Skeletal muscle satellite cell (primary cell): Measurements from ENCODE around the gene SCAP.
"Not testable (repeated sequence)": the region's sequence is repeated elsewhere in the genome, so short reads cannot be mapped to it uniquely, and the experiment has no call there.

Source experiments
- H3K27me3 ChIP-seq: 2 replicates; pipeline ENCODE4 v1.7.0; 2013; ENCODE audit warnings: low read length; ENCODE audit not compliant: control insufficient read depth, insufficient read depth
- H3K36me3 ChIP-seq: 2 replicates; pipeline ENCODE4 v1.7.0; 2013; ENCODE audit warnings: mild to moderate bottlenecking, control low read depth, low read length; ENCODE audit not compliant: insufficient read depth
- H3K4me1 ChIP-seq: 2 replicates; pipeline ENCODE4 v1.7.0; 2013; ENCODE audit warnings: low read length; ENCODE audit not compliant: control insufficient read depth, insufficient read depth
- H3K4me2 ChIP-seq: 2 replicates; pipeline ENCODE4 v1.7.0; 2013; ENCODE audit warnings: mild to moderate bottlenecking, low read length
- H3K4me3 ChIP-seq: 2 replicates; pipeline ENCODE4 v1.7.0; 2013; ENCODE audit warnings: low read length
- H3K9ac ChIP-seq: 2 replicates; pipeline ENCODE4 v1.7.0; 2013; ENCODE audit warnings: mild to moderate bottlenecking, low read depth, low read length, moderate library complexity
- H3K9me3 ChIP-seq: replicated peaks from 2 replicates; pipeline ENCODE4 v1.7.0; 2013; ENCODE audit warnings: mild to moderate bottlenecking, control low read depth, low read length

The SCAP gene

GRCh38 chr3:47380601-47381316 lies 95.0 kb downstream of the SCAP start, which contains the start of gene PTPN23:
PTPN23 (plus strand) TSS chr3:47381021; CDS start chr3:47381097, 76 bp downstream.
- Histone ChIP-seq H3K4me3 (peak within 1 kb of the TSS; percentile 85), H3K9me3 (no peaks in the 10 kb centered on the region), H3K36me3 (peaks cover 8% of the 10 kb centered on the region), H3K4me1 (peaks cover 15% of the 10 kb centered on the region), H3K9ac (peak within 1 kb of the TSS; percentile 97), H3K27me3 (no peaks in the 10 kb centered on the region), H3K4me2 (peak within 1 kb of the TSS; percentile 98)

GRCh38 chr3:47380026-47380600 lies 95.6 kb downstream of the SCAP start:
- Histone ChIP-seq H3K36me3 (peaks cover 8% of the 10 kb centered on the region), H3K4me1 (peaks cover 15% of the 10 kb centered on the region), H3K4me3 (peak overlapping the region; percentile 85), H3K9me3 (no peaks in the 10 kb centered on the region), H3K4me2 (peak overlapping the region; percentile 98), H3K27me3 (no peaks in the 10 kb centered on the region), H3K9ac (peak overlapping the region; percentile 97)

DNA sequence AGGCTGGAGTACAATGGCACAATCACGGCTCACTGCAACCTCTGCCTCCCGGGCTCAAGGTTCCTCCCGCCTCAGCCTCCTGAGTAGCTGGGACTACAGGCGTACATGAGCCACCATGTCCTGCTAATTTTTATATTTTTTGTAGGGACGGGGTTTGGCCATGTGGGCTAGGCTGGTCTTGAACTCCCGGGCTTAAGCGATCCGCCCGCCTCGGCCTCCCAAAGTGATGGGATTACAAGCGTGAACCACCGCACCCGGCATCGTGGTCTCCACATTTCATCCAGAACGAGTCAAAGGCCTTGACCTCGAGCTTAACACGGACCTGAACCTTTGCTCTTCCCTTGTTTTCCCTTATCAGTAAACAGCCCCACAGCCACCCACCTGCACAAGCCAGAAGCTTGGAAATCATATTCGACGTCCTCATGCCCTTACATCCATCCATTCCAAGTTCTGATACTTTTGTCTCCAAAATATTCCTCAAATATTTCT lies 96.3 kb downstream of the SCAP start:
- H3K27me3 ChIP-seq = no peaks in the 10 kb centered on the region
- peak overlapping the region; percentile 98 for H3K4me2 ChIP-seq
- H3K36me3 ChIP-seq = peaks cover 5% of the 10 kb centered on the region
- no peaks in the 10 kb centered on the region for H3K9me3 ChIP-seq
- H3K9ac ChIP-seq = peak overlapping the region; percentile 97
- peak overlapping the region; percentile 85 for H3K4me3 ChIP-seq
- H3K4me1 ChIP-seq = peaks cover 15% of the 10 kb centered on the region

GRCh38 chr3:47378869-47379268 lies 96.9 kb downstream of the SCAP start:
- Histone ChIP-seq H3K36me3 (peaks cover 5% of the 10 kb centered on the region), H3K27me3 (no peaks in the 10 kb centered on the region), H3K4me1 (peaks cover 15% of the 10 kb centered on the region), H3K9me3 (no peaks in the 10 kb centered on the region), H3K4me3 (no peak overlapping the region), H3K4me2 (no peak overlapping the region), H3K9ac (no peak overlapping the region)

GRCh38 chr3:47377186-47377585 lies 98.6 kb downstream of the SCAP start:
- no peaks in the 10 kb centered on the region for H3K27me3 ChIP-seq
- H3K36me3 ChIP-seq = no peaks in the 10 kb centered on the region
- H3K4me2 ChIP-seq = no peak overlapping the region
- no peak overlapping the region for H3K9ac ChIP-seq
- H3K9me3 ChIP-seq = no peaks in the 10 kb centered on the region
- H3K4me3 ChIP-seq = no peak overlapping the region
- peaks cover 10% of the 10 kb centered on the region for H3K4me1 ChIP-seq

DNA sequence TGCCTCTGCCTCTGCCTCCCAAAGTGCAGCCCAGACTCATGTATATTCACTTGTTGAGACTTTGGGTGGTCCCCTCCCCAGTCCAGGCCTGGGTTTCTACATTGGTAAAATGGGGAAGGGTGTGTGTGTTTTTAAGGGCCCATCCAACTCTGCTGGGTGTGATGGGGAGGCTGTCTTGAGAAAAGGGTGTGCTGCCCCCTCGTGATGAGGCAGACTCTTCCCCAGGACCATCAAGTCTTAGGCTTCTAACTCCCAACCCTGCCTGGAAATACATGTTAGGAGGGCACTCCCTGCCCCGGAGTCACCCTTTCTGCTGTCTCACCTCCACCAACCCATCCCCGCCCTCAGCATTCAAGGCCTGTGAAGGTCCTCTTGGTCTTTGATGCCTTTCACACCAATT lies 99.3 kb downstream of the SCAP start:
- Histone ChIP-seq H3K9me3 (no peaks in the 10 kb centered on the region), H3K4me1 (peaks cover 6% of the 10 kb centered on the region), H3K27me3 (no peaks in the 10 kb centered on the region), H3K4me3 (no peak overlapping the region), H3K4me2 (no peak overlapping the region), H3K36me3 (no peaks in the 10 kb centered on the region), H3K9ac (no peak overlapping the region)

DNA sequence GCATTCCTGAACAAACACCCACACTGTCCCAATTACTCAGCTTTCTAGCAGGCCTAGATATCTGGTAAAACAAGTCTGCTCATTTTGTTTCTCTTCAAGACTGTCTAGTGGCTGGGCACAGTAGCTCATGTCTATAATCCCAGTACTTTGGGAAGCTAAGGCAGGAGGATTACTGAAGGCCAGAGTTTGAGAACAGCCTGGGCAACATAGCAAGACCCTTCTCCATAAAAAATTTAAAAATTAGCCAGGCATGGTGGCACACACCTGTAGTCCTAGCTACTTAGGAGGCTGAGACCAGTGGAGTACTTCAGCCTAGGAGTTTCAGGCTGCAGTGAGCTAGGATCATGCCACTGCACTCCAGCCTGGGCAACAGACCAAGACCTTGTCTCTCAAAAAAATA lies 101.2 kb downstream of the SCAP start:
- Histone ChIP-seq H3K36me3 (no peaks in the 10 kb centered on the region), H3K9me3 (no peaks in the 10 kb centered on the region), H3K4me1 (peaks cover 2% of the 10 kb centered on the region), H3K4me2 (no peak overlapping the region), H3K4me3 (no peak overlapping the region), H3K27me3 (no peaks in the 10 kb centered on the region), H3K9ac (no peak overlapping the region)

DNA sequence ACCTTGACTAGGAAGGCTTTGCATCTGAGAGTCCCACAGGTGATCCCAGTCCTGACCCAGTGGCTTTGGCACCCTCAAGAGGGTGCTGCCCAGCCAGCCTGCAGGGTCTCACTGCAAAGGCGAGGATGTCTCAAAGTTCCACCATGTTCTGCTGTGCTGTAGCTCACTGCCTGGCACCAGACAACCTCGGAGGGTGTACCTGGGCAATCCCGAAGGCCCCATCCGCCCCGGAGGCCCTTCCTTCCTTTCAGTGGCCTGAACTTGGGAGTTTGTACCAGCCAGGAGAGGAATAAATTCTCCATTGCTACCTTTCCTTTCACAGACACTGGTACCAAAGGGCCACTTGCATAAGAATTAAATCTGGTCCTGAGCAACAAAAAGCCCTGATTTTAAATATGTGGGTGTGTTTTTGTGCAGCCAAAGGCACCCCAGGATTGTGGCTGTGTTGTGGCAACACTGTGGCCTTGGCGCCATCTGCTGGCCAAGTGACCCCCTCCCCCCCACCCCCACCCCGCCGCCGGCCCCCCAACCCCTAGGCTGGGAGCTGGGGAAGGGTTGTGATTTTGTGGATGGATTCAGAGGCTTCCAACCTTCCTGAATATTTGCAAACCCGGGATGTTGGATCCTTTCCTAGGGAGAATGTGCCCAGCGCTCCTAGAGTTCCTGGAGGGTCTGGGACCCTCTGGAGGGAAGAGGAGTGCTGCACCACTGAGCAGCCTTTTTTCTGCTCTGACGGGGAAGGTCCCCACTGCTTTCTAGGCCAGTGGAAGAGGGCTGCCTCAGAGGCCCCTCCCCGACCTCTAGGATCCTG lies 104.6 kb downstream of the SCAP start:
- Histone ChIP-seq H3K9ac (no peak overlapping the region), H3K9me3 (no peaks in the 10 kb centered on the region), H3K4me1 (no peaks in the 10 kb centered on the region), H3K36me3 (no peaks in the 10 kb centered on the region), H3K4me3 (no peak overlapping the region), H3K27me3 (no peaks in the 10 kb centered on the region), H3K4me2 (no peak overlapping the region)

DNA sequence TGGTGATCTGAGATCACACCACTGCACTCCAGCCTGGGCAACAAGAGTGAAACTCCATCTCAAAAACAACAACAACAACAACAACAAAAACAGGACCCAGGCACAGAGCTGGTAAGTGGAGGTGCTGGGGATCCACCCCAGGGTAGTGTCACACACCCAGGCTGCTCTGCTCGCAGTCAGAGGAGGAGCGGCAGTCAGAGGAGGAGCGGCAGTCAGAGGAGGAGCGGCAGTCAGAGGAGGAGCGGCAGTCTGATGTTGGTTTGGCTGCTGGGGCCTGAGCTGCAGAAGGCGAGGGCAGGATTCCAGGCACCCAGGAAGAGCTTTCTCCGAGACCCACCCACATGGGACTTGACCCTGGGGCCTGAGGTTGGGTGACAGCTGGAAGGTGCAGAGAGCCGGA lies 105.7 kb downstream of the SCAP start:
- H3K4me1 ChIP-seq, H3K4me2 ChIP-seq, H3K27me3 ChIP-seq, H3K4me3 ChIP-seq, H3K9ac ChIP-seq, H3K36me3 ChIP-seq, H3K9me3 ChIP-seq: not testable (repeated sequence)

DNA sequence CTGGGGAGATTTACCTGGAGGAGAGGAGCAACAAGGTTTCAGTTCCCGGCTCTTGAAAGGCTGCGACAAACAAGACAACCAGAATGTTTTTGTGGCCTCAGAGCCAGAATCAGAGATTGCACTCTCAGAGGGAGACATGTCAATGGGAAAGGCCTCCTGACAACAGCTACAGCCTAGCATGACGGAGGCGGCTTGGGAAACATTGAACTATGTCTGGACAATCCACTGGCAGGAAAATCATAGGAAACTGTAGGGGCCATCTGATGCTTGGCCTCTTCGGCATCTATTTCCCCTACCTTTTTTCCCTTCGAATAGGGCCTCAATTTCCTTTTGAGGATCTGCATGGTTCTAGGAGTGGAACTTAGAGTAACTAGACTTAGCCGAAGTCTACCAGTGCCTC lies 108.1 kb downstream of the SCAP start:
- Histone ChIP-seq H3K4me2 (no peak overlapping the region), H3K9ac (no peak overlapping the region), H3K4me1 (peaks cover 5% of the 10 kb centered on the region), H3K9me3 (no peaks in the 10 kb centered on the region), H3K36me3 (no peaks in the 10 kb centered on the region), H3K4me3 (no peak overlapping the region), H3K27me3 (no peaks in the 10 kb centered on the region)

DNA sequence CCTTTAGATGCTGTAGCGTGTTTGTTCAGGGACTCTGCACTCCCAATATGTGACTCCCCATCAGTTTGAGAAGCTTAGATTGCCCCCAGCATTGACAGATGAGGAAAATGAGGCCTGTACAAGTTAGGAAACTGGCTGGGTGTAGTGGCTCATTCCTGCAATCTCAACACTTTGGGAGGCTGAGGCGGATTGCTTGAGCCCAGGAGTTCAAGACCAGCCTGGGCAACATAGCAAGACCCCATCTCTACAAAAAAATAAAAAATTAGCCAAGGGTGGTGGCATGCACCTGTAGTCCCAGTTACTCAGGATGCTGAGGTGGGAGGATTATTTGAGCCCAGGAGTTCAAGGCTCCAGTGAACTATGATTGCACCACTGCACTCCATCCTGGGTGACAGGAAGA lies 108.9 kb downstream of the SCAP start:
- H3K36me3 ChIP-seq = no peaks in the 10 kb centered on the region
- H3K4me2 ChIP-seq = no peak overlapping the region
- H3K9ac ChIP-seq = no peak overlapping the region
- H3K9me3 ChIP-seq = no peaks in the 10 kb centered on the region
- no peaks in the 10 kb centered on the region for H3K27me3 ChIP-seq
- H3K4me1 ChIP-seq = peaks cover 5% of the 10 kb centered on the region
- H3K4me3 ChIP-seq = no peak overlapping the region
